GM12878 (cell line): ENCODE results near the gene SRMS.
"Not testable (repeated sequence)": the region's sequence is repeated elsewhere in the genome, so short reads cannot be mapped to it uniquely, and the experiment has no call there.

Experiments
- ASH2L ChIP-seq: fragments of 300-600, 200-600 bp; sonication (generic); IDR thresholded peaks from 2 replicates; pipeline ENCODE4 v1.6.1; 2017; ENCODE audit warnings: low read depth, mild to moderate bottlenecking, borderline replicate concordance
- EP300 ChIP-seq, 2 experiments: fragments of 150-350 bp in 1 of 2; IDR thresholded peaks; 2 replicates each; pipeline ENCODE4 v1.6.1; 2011 to 2012; ENCODE audit warnings: low read depth in 2 of 2, low read length in 2 of 2, borderline replicate concordance in 1 of 2, improper control_type of control experiment in 1 of 2, inconsistent platforms in 1 of 2; ENCODE audit not compliant: control insufficient read depth in 1 of 2
- EZH2 ChIP-seq: IDR thresholded peaks from 2 replicates; pipeline ENCODE4 v1.6.1; 2012; ENCODE audit warnings: low read depth, mild to moderate bottlenecking, control low read depth, inconsistent platforms, low read length, borderline replicate concordance; ENCODE audit not compliant: control insufficient read depth
- GABPA ChIP-seq: IDR thresholded peaks from 2 replicates; pipeline ENCODE4 v1.6.1; 2014; ENCODE audit warnings: antibody characterized with exemption, low read depth, mild to moderate bottlenecking, inconsistent platforms
- NBN ChIP-seq: fragments of 450-650 bp; IDR thresholded peaks from 2 replicates; pipeline ENCODE4 v1.6.1; 2016
- POLR2A ChIP-seq: IDR thresholded peaks from 2 replicates; pipeline ENCODE4 v1.6.1; 2011; ENCODE audit warnings: low read depth, mild to moderate bottlenecking, low read length
- RELA ChIP-seq: fragments of 450-650 bp; IDR thresholded peaks from 2 replicates; pipeline ENCODE4 v1.8.0; 2014; ENCODE audit warnings: borderline replicate concordance; ENCODE audit not compliant: partially characterized antibody
- SRF ChIP-seq, 2 experiments: IDR thresholded peaks; 2 replicates each; pipeline ENCODE4 v1.6.1; 2011; ENCODE audit warnings: low read depth in 2 of 2, low read length in 2 of 2, mild to moderate bottlenecking in 1 of 2, moderate library complexity in 1 of 2
- SUPT20H ChIP-seq: IDR thresholded peaks from 2 replicates; pipeline ENCODE4 v1.6.1; 2011; ENCODE audit warnings: low read depth, mild to moderate bottlenecking, low read length, moderate library complexity, borderline replicate concordance; ENCODE audit not compliant: control insufficient read depth
- SUZ12 ChIP-seq: fragments of 200-600 bp; sonication (generic); IDR thresholded peaks from one replicate; pipeline ENCODE4 v1.6.1; 2018; ENCODE audit warnings: antibody characterized with exemption, mild to moderate bottlenecking; ENCODE audit not compliant: unreplicated experiment

GRCh38 chr20:63559485-63560332 is 12.2 kb upstream of the SRMS start:
- not testable (repeated sequence) for TF ChIP-seq SUZ12; POLR2A; SRF (IDR thresholded peaks at IDR 0.05; ENCODE audit: low read depth in 2 of 2, low read length in 2 of 2); GABPA; RELA; ASH2L; NBN; EZH2; SUPT20H; EP300 (IDR thresholded peaks at IDR 0.05; ENCODE audit: borderline replicate concordance in 1 of 2, control insufficient read depth in 1 of 2, low read depth in 2 of 2, low read length in 2 of 2)
